ENCODE data around the gene FXYD5. TPM values are rescaled to one million over a fixed set of nuclear protein-coding genes. Genes with fewer than 3 reads are reported as not detected.

Gene FXYD5
- total and polyA plus RNA-seq, 2 donors (not counting 3 experiments of a cell fraction or from before 2014, with no cell fraction given), result 223 to 290 TPM

DNA sequence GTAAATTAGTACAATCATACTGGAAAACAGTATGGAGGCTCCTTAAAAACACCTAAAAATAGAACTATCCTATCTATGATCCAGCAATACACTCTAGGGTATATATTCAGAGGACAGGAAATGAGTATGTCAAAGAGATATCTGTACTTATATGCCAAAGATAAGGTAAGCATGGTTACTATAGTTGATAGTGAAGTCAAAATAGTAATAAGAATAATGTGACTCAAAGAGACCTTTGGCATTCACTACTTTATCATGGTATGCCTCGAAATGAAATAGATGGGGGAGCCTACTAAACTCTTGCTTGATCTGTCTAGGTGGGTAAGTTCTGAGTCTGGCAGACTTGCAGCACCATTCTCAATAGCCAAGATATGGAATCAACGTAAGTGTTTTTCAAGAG, 30.3 kb downstream of the FXYD5 start:
- no peak for FAIRE-seq
- POLR2A ChIA-PET, result no interaction called here
- peaks cover 0 to 2% of the 10 kb centered on the region in 2 experiments for H3K27me3 ChIP-seq (ENCODE audit: control insufficient read depth in 2 of 2, insufficient read depth in 2 of 2, low read length in 2 of 2)
- dilution Hi-C loops (cut with MboI; ENCODE audit: extremely low pct_ligation_motif_present, low sequenced_read_pairs) (no loop called here), intact Hi-C loops (cut with micrococcal nuclease) (no loop called here)
- peaks cover 4% of the 10 kb centered on the region for H3K4me1 ChIP-seq (ENCODE audit: control insufficient read depth, extremely low read depth, insufficient read depth, low read length)
- no peak for DNase-seq (ENCODE audit: low read depth, low spot score)
- CTCF ChIA-PET, result no interaction called here
- H3K36me3 ChIP-seq (ENCODE audit: control insufficient read depth in 2 of 2, extremely low read depth in 1 of 2, insufficient read depth in 2 of 2, low read length in 2 of 2), result no peaks in the 10 kb centered on the region
- H3K4me3 ChIP-seq (replicated peaks in 1 of 3; ENCODE audit: insufficient read depth in 1 of 3, low read depth in 1 of 3, low read length in 3 of 3), result no peak overlapping the region
- no peaks in the 10 kb centered on the region for H4K20me1 ChIP-seq (replicated peaks; ENCODE audit: control insufficient read depth, extremely low read depth, insufficient read depth, low read length)
- no peaks in the 10 kb centered on the region for H3K79me2 ChIP-seq (ENCODE audit: control insufficient read depth, insufficient read depth, low read length)
- H3K9me3 ChIP-seq (replicated peaks; ENCODE audit: control insufficient read depth, insufficient read depth, low read length), result no peaks in the 10 kb centered on the region
- TF ChIP-seq POLR2A (IDR thresholded peaks at IDR 0.05; ENCODE audit: low read depth, low read length) (no peak), FOS (IDR thresholded peaks at IDR 0.05; ENCODE audit: borderline replicate concordance, insufficient read depth, low read length) (no peak)
- no peaks in the 10 kb centered on the region for H3K9me1 ChIP-seq (replicated peaks; ENCODE audit: control insufficient read depth, extremely low read depth, insufficient read depth, low read length)
- H3K27ac ChIP-seq (ENCODE audit: insufficient read depth, low read depth, low read length), result no peak overlapping the region
- no peak overlapping the region for H3K4me2 ChIP-seq (ENCODE audit: insufficient read depth, low read length)
- H2AFZ ChIP-seq (ENCODE audit: low read depth, low read length), result no peak overlapping the region
- no peak overlapping the region for H3K9ac ChIP-seq (replicated peaks; ENCODE audit: extremely low read depth, insufficient read depth, low read length)
- no TSS peak for BruUV-seq (replicated peaks)

DNA sequence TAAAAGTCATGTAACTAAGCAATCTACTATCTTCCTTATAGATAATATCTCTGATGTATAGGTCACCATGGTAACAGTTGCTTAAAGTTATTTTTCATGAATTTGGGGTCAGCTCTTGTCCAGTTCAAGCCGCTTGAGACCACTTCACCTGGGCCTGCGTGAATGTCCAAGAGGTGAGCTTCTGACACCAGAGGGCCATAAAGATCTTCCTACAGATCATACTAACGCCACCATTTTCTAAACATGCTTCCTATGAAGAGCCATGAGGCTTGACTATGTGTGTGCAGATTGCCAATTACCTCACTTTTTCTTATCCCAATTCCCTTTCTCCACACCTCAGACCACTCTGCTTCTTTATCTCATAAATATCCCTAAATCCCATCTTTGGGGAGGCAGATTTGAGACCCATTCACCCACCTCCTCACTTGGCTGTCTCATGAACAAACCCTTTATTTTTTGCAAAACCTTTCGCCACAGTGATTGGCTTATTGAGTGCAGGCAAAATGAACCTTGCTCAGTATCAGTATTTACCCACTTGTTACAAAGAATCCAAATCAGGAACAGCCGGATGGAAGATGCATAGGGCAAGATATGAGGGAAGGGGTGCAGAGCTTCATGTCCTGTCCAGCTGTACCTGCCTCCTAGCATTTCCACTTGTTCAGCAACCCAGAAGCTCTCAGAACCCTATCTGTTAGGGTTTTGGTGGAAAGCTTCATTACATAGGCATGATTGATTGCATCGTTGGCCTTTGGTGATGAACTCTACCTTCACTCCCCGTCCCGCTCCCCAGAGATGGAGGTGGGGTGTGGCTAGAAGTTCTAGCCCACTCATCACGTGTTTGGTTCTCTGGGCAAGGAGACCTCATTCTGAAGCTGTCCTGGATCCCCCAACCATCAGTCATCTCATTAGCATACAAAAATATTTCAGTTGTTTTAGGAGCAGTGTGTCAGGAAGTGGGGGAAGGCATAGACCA, 39.8 kb downstream of the FXYD5 start:
- Histone ChIP-seq H4K20me1 (replicated peaks; ENCODE audit: control insufficient read depth, extremely low read depth, insufficient read depth, low read length) (no peaks in the 10 kb centered on the region), H3K4me1 (ENCODE audit: control insufficient read depth, extremely low read depth, insufficient read depth, low read length) (no peaks in the 10 kb centered on the region), H3K79me2 (ENCODE audit: control insufficient read depth, insufficient read depth, low read length) (no peaks in the 10 kb centered on the region), H3K9ac (replicated peaks; ENCODE audit: extremely low read depth, insufficient read depth, low read length) (no peak overlapping the region), H2AFZ (ENCODE audit: low read depth, low read length) (no peak overlapping the region), H3K27me3 (ENCODE audit: control insufficient read depth in 2 of 2, insufficient read depth in 2 of 2, low read length in 2 of 2) (peaks cover 6 to 15% of the 10 kb centered on the region in 2 experiments), H3K4me3 (replicated peaks in 1 of 3; ENCODE audit: insufficient read depth in 1 of 3, low read depth in 1 of 3, low read length in 3 of 3) (no peak overlapping the region), H3K36me3 (ENCODE audit: control insufficient read depth in 2 of 2, extremely low read depth in 1 of 2, insufficient read depth in 2 of 2, low read length in 2 of 2) (no peaks in the 10 kb centered on the region), H3K9me1 (replicated peaks; ENCODE audit: control insufficient read depth, extremely low read depth, insufficient read depth, low read length) (no peaks in the 10 kb centered on the region), H3K9me3 (replicated peaks; ENCODE audit: control insufficient read depth, insufficient read depth, low read length) (no peaks in the 10 kb centered on the region), H3K27ac (ENCODE audit: insufficient read depth, low read depth, low read length) (no peak overlapping the region), H3K4me2 (ENCODE audit: insufficient read depth, low read length) (no peak overlapping the region)
- no peak for TF ChIP-seq MYC (IDR thresholded peaks at IDR 0.05; ENCODE audit: low read depth, low read length)
- TF ChIP-seq POLR2A (IDR thresholded peaks at IDR 0.05; ENCODE audit: low read depth, low read length), result no peak
- TF ChIP-seq, protein P1, sequence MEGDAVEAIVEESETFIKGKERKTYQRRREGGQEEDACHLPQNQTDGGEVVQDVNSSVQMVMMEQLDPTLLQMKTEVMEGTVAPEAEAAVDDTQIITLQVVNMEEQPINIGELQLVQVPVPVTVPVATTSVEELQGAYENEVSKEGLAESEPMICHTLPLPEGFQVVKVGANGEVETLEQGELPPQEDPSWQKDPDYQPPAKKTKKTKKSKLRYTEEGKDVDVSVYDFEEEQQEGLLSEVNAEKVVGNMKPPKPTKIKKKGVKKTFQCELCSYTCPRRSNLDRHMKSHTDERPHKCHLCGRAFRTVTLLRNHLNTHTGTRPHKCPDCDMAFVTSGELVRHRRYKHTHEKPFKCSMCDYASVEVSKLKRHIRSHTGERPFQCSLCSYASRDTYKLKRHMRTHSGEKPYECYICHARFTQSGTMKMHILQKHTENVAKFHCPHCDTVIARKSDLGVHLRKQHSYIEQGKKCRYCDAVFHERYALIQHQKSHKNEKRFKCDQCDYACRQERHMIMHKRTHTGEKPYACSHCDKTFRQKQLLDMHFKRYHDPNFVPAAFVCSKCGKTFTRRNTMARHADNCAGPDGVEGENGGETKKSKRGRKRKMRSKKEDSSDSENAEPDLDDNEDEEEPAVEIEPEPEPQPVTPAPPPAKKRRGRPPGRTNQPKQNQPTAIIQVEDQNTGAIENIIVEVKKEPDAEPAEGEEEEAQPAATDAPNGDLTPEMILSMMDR (IDR thresholded peaks at IDR 0.05; ENCODE audit: extremely low read depth in 1 of 2, insufficient read depth in 1 of 2, low read depth in 1 of 2, low read length in 2 of 2), result no peak
- dilution Hi-C loops (cut with MboI; ENCODE audit: extremely low pct_ligation_motif_present, low sequenced_read_pairs) (no loop called here), intact Hi-C loops (cut with micrococcal nuclease) (no loop called here)
- no TSS peak for BruUV-seq (replicated peaks)
- FAIRE-seq (no peak), DNase-seq (ENCODE audit: low read depth, low spot score) (no peak)
- ChIA-PET CTCF (interaction anchor here (0.5 to 0.6 kb wide), 2 partner anchors 51 to 97 kb away, joined by 4 read pairs; partner anchors contain the start of gene FXYD7), POLR2A (no interaction called here)

Data from endothelial cell of umbilical vein (primary cell).